ENCODE measurements around the gene GCNT2.
"Not testable (repeated sequence)": the region's sequence is repeated elsewhere in the genome, so short reads cannot be mapped to it uniquely, and the experiment has no call there.

GCNT2 gene

DNA sequence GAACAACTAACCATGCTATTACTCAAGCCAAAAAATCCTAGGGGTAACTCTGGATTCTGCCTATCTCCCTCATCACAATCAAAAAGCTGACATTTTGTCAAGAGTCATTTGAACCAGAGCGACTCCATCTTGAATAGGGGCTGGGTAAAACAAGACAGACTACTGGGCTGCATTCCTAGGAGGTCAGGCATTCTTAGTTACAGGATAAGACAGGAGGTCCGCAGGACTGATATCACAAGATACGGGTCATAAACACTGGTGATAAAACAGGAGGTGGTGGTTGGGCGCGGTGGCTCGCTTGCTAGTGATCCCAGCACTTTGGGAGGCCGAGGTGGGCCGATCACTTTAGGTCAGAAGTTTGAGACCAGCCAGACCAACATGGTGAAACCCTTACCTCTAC is 141.1 kb downstream of the GCNT2 start:
- TF ChIP-seq POLR2A (IDR thresholded peaks at IDR 0.05; ENCODE audit: low read depth, low read length) (no peak), POLR2AphosphoS5 (IDR thresholded peaks at IDR 0.05; ENCODE audit: low read depth, low read length) (no peak), TAF1 (IDR thresholded peaks at IDR 0.05; ENCODE audit: borderline replicate concordance, low read depth, low read length) (no peak)
- no peak for FAIRE-seq
- DNase-seq (ENCODE audit: insufficient read length), result no peak

DNA sequence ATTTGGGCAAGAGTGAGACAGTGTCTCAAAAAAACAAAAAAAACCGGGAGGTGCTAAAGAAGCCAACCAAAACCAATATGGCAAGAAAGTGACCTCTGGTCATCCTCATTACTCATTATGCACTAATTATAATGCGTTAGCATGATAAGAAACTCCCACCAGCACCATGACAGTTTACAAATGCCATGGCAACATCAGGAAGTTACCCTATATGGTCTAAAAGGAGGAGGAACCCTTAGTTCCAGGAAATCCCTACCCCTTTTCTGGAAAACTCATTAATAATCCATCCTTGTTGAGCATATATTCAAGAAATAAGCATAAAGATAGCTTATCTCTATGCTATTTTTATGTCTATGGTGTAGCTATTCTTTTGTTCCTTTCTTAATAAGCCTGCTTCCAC is 141.6 kb downstream of the GCNT2 start:
- TF ChIP-seq POLR2AphosphoS5 (IDR thresholded peaks at IDR 0.05; ENCODE audit: low read depth, low read length) (no peak), POLR2A (IDR thresholded peaks at IDR 0.05; ENCODE audit: low read depth, low read length) (no peak), TAF1 (IDR thresholded peaks at IDR 0.05; ENCODE audit: borderline replicate concordance, low read depth, low read length) (no peak)
- FAIRE-seq (no peak), DNase-seq (ENCODE audit: insufficient read length) (no peak)

DNA sequence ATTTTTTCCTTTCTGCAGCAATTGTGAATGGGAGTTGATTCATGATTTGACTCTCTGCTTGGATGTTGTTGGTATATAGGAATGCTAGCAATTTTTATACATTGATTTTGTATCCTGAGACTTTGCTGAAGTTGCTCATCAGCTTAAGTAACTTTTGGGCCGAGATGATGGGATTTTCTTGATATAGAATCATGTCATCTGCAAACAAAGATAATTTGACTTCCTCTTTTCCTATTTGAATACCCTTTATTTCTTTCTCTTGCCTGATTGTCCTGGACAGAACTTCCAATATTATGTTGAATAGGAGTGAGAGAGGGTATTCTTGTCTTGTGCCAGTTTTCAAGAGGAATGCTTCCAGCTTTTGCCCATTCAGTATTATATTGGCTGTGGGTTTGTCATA is 144.4 kb downstream of the GCNT2 start:
- FAIRE-seq; DNase-seq (ENCODE audit: insufficient read length): not testable (repeated sequence)

DNA sequence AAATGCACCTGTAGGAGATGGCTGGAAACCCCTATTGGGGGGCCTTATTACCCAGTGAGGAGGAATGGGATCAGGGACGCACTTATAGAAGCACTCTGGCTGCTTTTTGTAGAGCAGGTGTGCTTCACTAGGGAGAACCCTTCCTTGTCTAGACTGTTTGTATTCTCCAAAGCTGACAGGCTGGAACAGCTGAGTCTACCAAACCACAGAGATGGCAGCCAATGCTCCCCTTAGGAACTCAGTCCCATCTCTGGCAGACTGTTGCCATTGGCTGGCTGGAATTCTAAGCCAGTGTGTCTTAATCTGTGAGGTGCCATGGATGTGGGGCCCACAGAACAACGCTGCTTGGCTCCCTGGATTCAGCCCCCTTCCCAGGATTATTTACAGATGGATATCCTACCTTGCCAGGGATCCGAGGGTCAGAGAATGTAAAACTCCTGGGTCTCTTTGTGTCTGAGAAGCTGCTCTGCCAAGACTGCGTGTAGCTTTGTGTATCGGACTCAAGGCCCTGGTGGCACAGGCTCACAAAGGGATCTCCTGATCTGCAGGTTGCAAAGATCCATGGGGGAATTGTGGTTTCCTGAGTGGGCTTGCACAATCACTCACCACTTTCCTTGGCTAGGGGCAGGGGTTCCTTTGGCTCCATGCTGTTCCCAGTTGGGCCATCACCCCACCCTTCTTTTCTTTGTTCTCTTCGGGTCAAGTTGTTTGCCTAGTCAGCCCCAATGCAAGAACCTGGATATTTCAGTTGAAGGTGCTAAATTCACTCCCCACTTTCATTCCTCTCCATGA is 147.2 kb downstream of the GCNT2 start:
- FAIRE-seq (no peak), DNase-seq (ENCODE audit: insufficient read length) (no peak)
- TF ChIP-seq TAF1 (IDR thresholded peaks at IDR 0.05; ENCODE audit: borderline replicate concordance, low read depth, low read length) (no peak), POLR2AphosphoS5 (IDR thresholded peaks at IDR 0.05; ENCODE audit: low read depth, low read length) (no peak)

DNA sequence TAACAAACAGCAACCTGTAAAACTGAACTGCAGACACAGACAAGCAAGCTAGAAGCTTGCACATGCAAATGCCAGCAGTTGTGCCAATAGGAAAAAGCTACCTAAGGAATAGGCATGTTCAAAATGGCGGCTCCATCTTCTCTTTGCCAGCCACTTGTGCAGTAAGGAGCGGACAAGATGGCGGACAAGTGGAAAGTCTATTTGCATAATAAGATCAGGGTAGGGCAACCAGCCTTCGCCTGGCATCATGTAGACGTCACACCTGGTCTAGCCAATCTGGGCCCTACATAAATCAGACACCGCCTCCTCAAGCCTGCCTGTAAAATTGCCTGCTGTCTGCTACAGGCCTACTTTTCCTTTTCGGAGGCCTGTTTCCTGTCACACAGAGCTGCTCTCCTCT is 155.3 kb downstream of the GCNT2 start:
- no peak for FAIRE-seq
- DNase-seq (ENCODE audit: insufficient read length), result no peak
- TF ChIP-seq POLR2A (IDR thresholded peaks at IDR 0.05; ENCODE audit: low read depth, low read length) (no peak), TAF1 (IDR thresholded peaks at IDR 0.05; ENCODE audit: borderline replicate concordance, low read depth, low read length) (no peak), POLR2AphosphoS5 (IDR thresholded peaks at IDR 0.05; ENCODE audit: low read depth, low read length) (no peak)

DNA sequence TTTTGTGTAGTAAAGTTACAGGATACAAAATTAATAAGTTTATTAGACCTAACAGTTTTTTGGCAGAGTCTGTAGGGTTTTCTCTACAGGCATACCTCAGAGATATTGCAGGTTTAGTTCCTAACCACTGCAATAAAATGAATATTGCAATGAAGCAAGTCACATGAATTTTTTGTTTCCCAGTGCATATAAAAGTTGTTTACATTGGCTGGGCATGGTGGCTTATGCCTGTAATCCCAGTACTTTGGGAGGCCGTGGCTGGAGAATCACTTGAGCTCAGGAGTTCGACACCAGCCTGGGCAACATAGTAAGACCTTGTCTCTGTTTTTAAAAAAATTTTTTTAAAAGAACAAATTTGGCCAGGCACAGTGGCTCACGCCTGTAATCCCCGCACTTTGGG is 157.3 kb downstream of the GCNT2 start:
- FAIRE-seq, result no peak
- TF ChIP-seq POLR2AphosphoS5 (IDR thresholded peaks at IDR 0.05; ENCODE audit: low read depth, low read length), result no peak
- no peak for TF ChIP-seq TAF1 (IDR thresholded peaks at IDR 0.05; ENCODE audit: borderline replicate concordance, low read depth, low read length)
- no peak for TF ChIP-seq POLR2A (IDR thresholded peaks at IDR 0.05; ENCODE audit: low read depth, low read length)

More for the DNA sequence above, 157.3 kb downstream of the GCNT2 start:
- DNase-seq (ENCODE audit: insufficient read length), result no peak
